DND-41 (cell line): ENCODE measurements around the gene MIPOL1.

Experiments used
- ATAC-seq: fragments of 200-7000 bp; cut with Tn5 transposase; 3 replicates; pipeline ENCODE4 v1.9.1; 2021; ENCODE audit warnings: low read depth; ENCODE audit not compliant: insufficient read depth
- DNase-seq: peaks from one replicate; pipeline ENCODE4 v3.0.0-alpha.2; 2020
- H2AFZ ChIP-seq: 2 replicates; pipeline ENCODE4 v1.6.0; 2012; ENCODE audit warnings: low read depth, low read length
- H3K27ac ChIP-seq: 2 replicates; pipeline ENCODE4 v1.5.1; 2012; ENCODE audit warnings: low read length, inconsistent platforms
- H3K27me3 ChIP-seq: fragments of 200-600 bp; sonication (generic); 2 replicates; pipeline ENCODE4 v1.6.0; 2012; ENCODE audit warnings: low read length, mild to moderate bottlenecking, inconsistent platforms; ENCODE audit not compliant: insufficient read depth, poor library complexity
- H3K36me3 ChIP-seq: 2 replicates; pipeline ENCODE4 v1.5.1; 2012; ENCODE audit warnings: low read length, inconsistent platforms; ENCODE audit not compliant: insufficient read depth
- H3K4me1 ChIP-seq: 2 replicates; pipeline ENCODE4 v1.5.1; 2012; ENCODE audit warnings: mild to moderate bottlenecking, low read length; ENCODE audit not compliant: insufficient read depth
- H3K4me2 ChIP-seq: 2 replicates; pipeline ENCODE4 v1.6.0; 2012; ENCODE audit warnings: mild to moderate bottlenecking, moderate library complexity, low read length, inconsistent platforms; ENCODE audit not compliant: insufficient read depth
- H3K4me3 ChIP-seq, 2 experiments: fragments of 200-600 bp in 1 of 2; shearing (Covaris generic) in 1 of 2; 2 replicates each; pipeline ENCODE4 v1.5.1; 2012 to 2016; ENCODE audit warnings: inconsistent platforms in 2 of 2, low read length in 2 of 2, mild to moderate bottlenecking in 2 of 2, low read depth in 1 of 2, moderate library complexity in 1 of 2
- H3K79me2 ChIP-seq: 2 replicates; pipeline ENCODE4 v1.6.0; 2012; ENCODE audit warnings: low read length, inconsistent platforms; ENCODE audit not compliant: insufficient read depth
- H3K9ac ChIP-seq: 2 replicates; pipeline ENCODE4 v1.6.0; 2012; ENCODE audit warnings: low read depth, mild to moderate bottlenecking, inconsistent platforms, low read length, moderate library complexity
- H3K9me3 ChIP-seq: 2 replicates; pipeline ENCODE4 v1.5.1; 2012; ENCODE audit warnings: low read length, moderate library complexity, mild to moderate bottlenecking, inconsistent platforms; ENCODE audit not compliant: insufficient read depth, severe bottlenecking
- H4K20me1 ChIP-seq: 2 replicates; pipeline ENCODE4 v1.6.0; 2012; ENCODE audit warnings: low read length; ENCODE audit not compliant: insufficient read depth
- CTCF ChIP-seq: IDR thresholded peaks from 2 replicates; pipeline ENCODE4 v1.5.1; 2012; ENCODE audit warnings: borderline replicate concordance, low read length, moderate library complexity, mild to moderate bottlenecking; ENCODE audit not compliant: poor library complexity, severe bottlenecking; ENCODE audit errors: extremely low read depth
- EZH2 ChIP-seq: IDR thresholded peaks from 3 replicates; pipeline ENCODE4 v1.6.1; 2012; ENCODE audit warnings: borderline replicate concordance, low read depth, mild to moderate bottlenecking, moderate library complexity, low read length, inconsistent platforms; ENCODE audit not compliant: severe bottlenecking

Gene MIPOL1

GRCh38 chr14:37279818-37280217 is 82.1 kb downstream of the MIPOL1 start:
- H3K36me3 ChIP-seq = no peaks in the 10 kb centered on the region
- no peaks in the 10 kb centered on the region for H3K4me1 ChIP-seq
- H4K20me1 ChIP-seq = no peaks in the 10 kb centered on the region
- no peak for DNase-seq
- no peak overlapping the region for H2AFZ ChIP-seq
- H3K79me2 ChIP-seq = no peaks in the 10 kb centered on the region
- ATAC-seq = no peak
- no peak overlapping the region for H3K9ac ChIP-seq
- H3K27me3 ChIP-seq = no peaks in the 10 kb centered on the region
- TF ChIP-seq EZH2 = no peak
- no peak for TF ChIP-seq CTCF
- no peaks in the 10 kb centered on the region for H3K9me3 ChIP-seq
- H3K4me3 ChIP-seq = no peak overlapping the region
- H3K27ac ChIP-seq = no peak overlapping the region
- no peak overlapping the region for H3K4me2 ChIP-seq

- Histone ChIP-seq H4K20me1 (no peaks in the 10 kb centered on the region), H3K27ac (no peak overlapping the region), H2AFZ (no peak overlapping the region), H3K4me3 (no peak overlapping the region), H3K27me3 (no peaks in the 10 kb centered on the region), H3K9me3 (no peaks in the 10 kb centered on the region), H3K4me2 (no peak overlapping the region), H3K36me3 (no peaks in the 10 kb centered on the region), H3K79me2 (no peaks in the 10 kb centered on the region), H3K4me1 (no peaks in the 10 kb centered on the region), H3K9ac (no peak overlapping the region)
- ATAC-seq (no peak), DNase-seq (no peak)
- no peak for TF ChIP-seq CTCF
- TF ChIP-seq EZH2 = no peak
Observed at GRCh38 chr14:37284760-37285159, 87.0 kb downstream of the MIPOL1 start.

- H3K36me3 ChIP-seq = no peaks in the 10 kb centered on the region
Observed at GRCh38 chr14:37285220-37285619, 87.5 kb downstream of the MIPOL1 start.

More at GRCh38 chr14:37285220-37285619, 87.5 kb downstream of the MIPOL1 start:
- H4K20me1 ChIP-seq = no peaks in the 10 kb centered on the region
- no peak for TF ChIP-seq CTCF
- TF ChIP-seq EZH2 = no peak
- H3K27me3 ChIP-seq = no peaks in the 10 kb centered on the region
- H3K4me1 ChIP-seq = no peaks in the 10 kb centered on the region
- ATAC-seq (no peak), DNase-seq (no peak)
- no peak overlapping the region for H3K4me3 ChIP-seq
- no peak overlapping the region for H2AFZ ChIP-seq
- H3K9me3 ChIP-seq = no peaks in the 10 kb centered on the region
- H3K4me2 ChIP-seq = no peak overlapping the region
- H3K9ac ChIP-seq = no peak overlapping the region
- no peak overlapping the region for H3K27ac ChIP-seq
- no peaks in the 10 kb centered on the region for H3K79me2 ChIP-seq
